GM23248 (cell line): ENCODE measurements around the gene FPGS. TPM values are rescaled to one million over a fixed set of nuclear protein-coding genes. Genes with fewer than 3 reads are reported as not detected.

Experiments used
- DNase-seq: peaks from one replicate; pipeline ENCODE4 v3.0.0-alpha.2; 2015
- H2AFZ ChIP-seq: fragments of 200-600 bp; sonication (generic); 2 replicates; pipeline ENCODE4 v1.6.1; 2016; ENCODE audit warnings: antibody characterized with exemption
- H3F3A ChIP-seq: fragments of 200-600 bp; sonication (generic); 2 replicates; pipeline ENCODE4 v1.6.1; 2016; ENCODE audit warnings: mild to moderate bottlenecking, antibody characterized with exemption, mixed run types; ENCODE audit not compliant: insufficient read depth
- H3K27ac ChIP-seq: fragments of 200-600 bp; sonication (generic); 2 replicates; pipeline ENCODE4 v1.5.1; 2016; ENCODE audit warnings: mild to moderate bottlenecking
- H3K27me3 ChIP-seq: fragments of 200-600 bp; sonication (generic); replicated peaks from 2 replicates; pipeline ENCODE4 v1.6.1; 2016; ENCODE audit warnings: mild to moderate bottlenecking; ENCODE audit not compliant: insufficient read depth
- H3K36me3 ChIP-seq: fragments of 200-600 bp; sonication (generic); 2 replicates; pipeline ENCODE4 v1.6.1; 2016; ENCODE audit warnings: low read depth, mild to moderate bottlenecking
- H3K4me1 ChIP-seq: fragments of 200-600 bp; sonication (generic); 2 replicates; pipeline ENCODE4 v1.6.1; 2016; ENCODE audit warnings: mild to moderate bottlenecking; ENCODE audit not compliant: insufficient read depth
- H3K4me2 ChIP-seq: fragments of 200-600 bp; sonication (generic); one replicate; pipeline ENCODE4 v1.6.1; 2016; ENCODE audit warnings: mild to moderate bottlenecking; ENCODE audit not compliant: unreplicated experiment
- H3K4me3 ChIP-seq: fragments of 200-600 bp; sonication (generic); 2 replicates; pipeline ENCODE4 v1.5.1; 2016; ENCODE audit warnings: mild to moderate bottlenecking
- H3K79me2 ChIP-seq: fragments of 200-600 bp; sonication (generic); 2 replicates; pipeline ENCODE4 v1.6.1; 2016; ENCODE audit warnings: mild to moderate bottlenecking; ENCODE audit not compliant: insufficient read depth
- H3K9ac ChIP-seq: fragments of 200-600 bp; sonication (generic); 2 replicates; pipeline ENCODE4 v1.6.1; 2016; ENCODE audit warnings: mild to moderate bottlenecking
- H3K9me2 ChIP-seq: fragments of 200-600 bp; sonication (generic); 2 replicates; pipeline ENCODE4 v1.6.1; 2016; ENCODE audit warnings: mixed run types, mild to moderate bottlenecking, moderate library complexity; ENCODE audit not compliant: insufficient read depth
- H3K9me3 ChIP-seq: fragments of 200-600 bp; sonication (generic); one replicate; pipeline ENCODE4 v1.6.1; 2017; ENCODE audit warnings: low read depth
- H4K20me1 ChIP-seq: fragments of 200-600 bp; sonication (generic); 2 replicates; pipeline ENCODE4 v1.6.0; 2016; ENCODE audit not compliant: insufficient read depth
- EZH2 ChIP-seq: fragments of 200-600 bp; sonication (generic); IDR thresholded peaks from 2 replicates; pipeline ENCODE4 v1.6.1; 2018; ENCODE audit warnings: antibody characterized with exemption, mild to moderate bottlenecking; ENCODE audit not compliant: insufficient read depth, poor library complexity, severe bottlenecking
- EZH2phosphoT487 ChIP-seq: fragments of 200-600 bp; sonication (generic); IDR thresholded peaks from 2 replicates; pipeline ENCODE4 v1.6.1; 2018; ENCODE audit warnings: antibody characterized with exemption, moderate library complexity, mild to moderate bottlenecking, low read depth; ENCODE audit not compliant: insufficient read depth
- WGBS, 2 experiments: methylation state at CpG; one replicate each; pipeline ENCODE4 v1.1.6; 2015 to 2017; ENCODE audit warnings: low lambda C conversion rate in 2 of 2, low coverage in 1 of 2; ENCODE audit errors: missing lambda C conversion rate in 2 of 2; 5-methylcytosine and 5-hydroxymethylcytosine counted together
- in situ Hi-C: fragments of 300-500 bp; cut with MboI; formaldehyde crosslinking; loops from 2 replicates; pipeline ENCODE4 v1.15.0; 2020
- polyA plus RNA-seq: library from polyadenylated mRNA; unstranded; fragments of >200 nt; fragmentation: Nextera tagmentation; extraction: Ambion mirVana; gene quantifications from 2 replicates; pipeline ENCODE4 v1.2.1, GENCODE V29; 2016
- total RNA-seq: library from RNA; depleted of rRNA; stranded (reverse); fragments of >200 nt; shearing (Covaris generic); gene quantifications from 2 replicates; pipeline ENCODE4 v1.2.3, GENCODE V29; 2014

FPGS gene
- total and polyA plus RNA-seq, 2 experiments from 2014 or later: 60.2 to 80.4 TPM

DNA sequence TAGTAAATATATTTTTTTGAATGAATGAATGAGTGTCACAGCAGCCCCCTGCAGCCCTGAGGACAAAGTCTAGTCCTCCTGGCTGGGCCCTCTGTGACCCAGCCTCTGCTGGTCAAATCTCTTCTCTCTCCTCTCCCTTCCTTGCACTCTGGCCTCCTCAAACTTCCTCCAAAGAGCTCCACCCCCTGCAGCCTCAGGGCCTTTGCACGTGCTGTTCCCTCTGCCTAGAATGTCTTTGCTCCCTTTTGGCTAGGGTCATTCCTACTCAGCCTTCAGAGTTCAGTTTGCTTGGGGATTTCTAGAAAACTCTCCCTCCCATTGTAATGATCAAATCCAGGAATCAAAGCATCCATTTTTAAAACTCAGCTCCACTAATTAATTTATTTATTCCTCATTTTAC lies 37.3 kb upstream of the FPGS start:
- Histone ChIP-seq H4K20me1 (no peaks in the 10 kb centered on the region), H3K4me3 (no peak overlapping the region), H3K27me3 (no peaks in the 10 kb centered on the region; the same call in 1 of the 2 replicates), H3K9me3 (no peaks in the 10 kb centered on the region), H3K27ac (no peak overlapping the region), H3K79me2 (no peaks in the 10 kb centered on the region), H3K4me1 (no peaks in the 10 kb centered on the region), H3K36me3 (no peaks in the 10 kb centered on the region), H3K9ac (no peak overlapping the region), H2AFZ (no peak overlapping the region), H3F3A (no peaks in the 10 kb centered on the region), H3K9me2 (no peaks in the 10 kb centered on the region), H3K4me2 (no peak overlapping the region)
- no peak for DNase-seq
- WGBS, 2 experiments: 86 to 94% methylated on average over 1 of the region's 1 CpG
- in situ Hi-C loops: no loop called here
- TF ChIP-seq EZH2phosphoT487 (no peak), EZH2 (no peak)

DNA sequence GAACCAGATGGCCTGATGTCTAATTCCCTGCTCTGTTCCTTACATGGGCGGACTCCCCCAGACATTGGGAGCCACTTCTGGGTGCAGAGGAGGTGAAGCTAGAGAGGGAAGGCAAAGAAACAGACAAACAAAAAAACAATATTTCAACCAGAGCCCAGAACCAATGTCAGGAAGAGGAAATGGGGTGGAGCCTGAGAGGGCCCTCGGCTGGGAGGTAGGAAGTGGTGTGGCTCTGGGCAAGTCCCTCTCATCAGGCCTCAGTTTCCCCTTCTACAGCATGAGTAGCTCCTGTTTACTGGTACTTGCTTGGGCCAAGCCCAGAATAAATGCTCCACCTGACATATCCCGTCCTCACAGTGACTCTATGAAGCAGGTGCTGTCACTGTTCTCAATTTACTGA lies 35.3 kb upstream of the FPGS start:
- Histone ChIP-seq H3F3A (0 out of 2 replicates have a peak, but pooled peaks cover 3% of the 10 kb centered on the region), H3K4me3 (no peak overlapping the region), H3K9ac (no peak overlapping the region), H4K20me1 (no peaks in the 10 kb centered on the region), H3K4me2 (no peak overlapping the region), H3K27ac (no peak overlapping the region), H3K9me3 (no peaks in the 10 kb centered on the region), H3K9me2 (no peaks in the 10 kb centered on the region), H3K36me3 (no peaks in the 10 kb centered on the region), H3K79me2 (no peaks in the 10 kb centered on the region), H2AFZ (no peak overlapping the region), H3K27me3 (no peaks in the 10 kb centered on the region; the same call in 1 of the 2 replicates), H3K4me1 (0 out of 2 replicates have a peak, but pooled peaks cover 4% of the 10 kb centered on the region)
- DNase-seq: no peak
- TF ChIP-seq EZH2 (no peak), EZH2phosphoT487 (no peak)
- 62 to 63% methylated on average over 3 of the region's 3 CpGs for WGBS, 2 experiments
- in situ Hi-C loops: no loop called here

DNA sequence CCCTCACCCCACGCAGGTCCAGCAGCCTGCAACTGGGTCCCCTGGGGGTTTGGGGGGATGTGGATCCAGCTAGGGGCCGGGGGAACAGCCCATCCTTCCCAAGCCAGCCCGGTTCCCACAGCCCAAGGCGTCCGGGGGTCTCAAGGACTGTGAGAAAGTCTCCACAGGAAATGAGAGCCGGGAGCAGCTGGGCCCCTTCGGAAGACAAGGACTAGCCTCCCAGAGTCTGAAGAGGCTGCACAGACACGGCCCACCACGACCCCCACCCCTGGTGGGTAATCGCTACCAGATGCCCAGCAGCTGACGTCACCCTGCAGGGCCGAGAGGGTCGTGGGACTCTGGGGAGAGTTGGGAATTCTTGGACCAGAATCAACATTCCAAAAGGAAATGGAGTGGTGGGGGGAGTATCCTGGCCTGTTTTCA lies 34.8 kb upstream of the FPGS start:
- H4K20me1 ChIP-seq: no peaks in the 10 kb centered on the region
- WGBS, 2 experiments: 38% methylated on average over 12 to 13 of the region's 13 CpGs
- no peak overlapping the region for H2AFZ ChIP-seq
- H3K4me1 ChIP-seq: 0 out of 2 replicates have a peak, but pooled peaks cover 4% of the 10 kb centered on the region
- no peak overlapping the region for H3K9ac ChIP-seq
- DNase-seq: no peak
- H3K36me3 ChIP-seq: no peaks in the 10 kb centered on the region
- H3K9me3 ChIP-seq: no peaks in the 10 kb centered on the region
- no peaks in the 10 kb centered on the region for H3K79me2 ChIP-seq
- H3K9me2 ChIP-seq: no peaks in the 10 kb centered on the region
- 0 out of 2 replicates have a peak, but pooled peaks cover 3% of the 10 kb centered on the region for H3F3A ChIP-seq
- no peaks in the 10 kb centered on the region; the same call in 1 of the 2 replicates for H3K27me3 ChIP-seq
- in situ Hi-C loops: no loop called here
- TF ChIP-seq EZH2: no peak
- no peak for TF ChIP-seq EZH2phosphoT487
- H3K4me2 ChIP-seq: no peak overlapping the region
- H3K27ac ChIP-seq: no peak overlapping the region
- H3K4me3 ChIP-seq: no peak overlapping the region

DNA sequence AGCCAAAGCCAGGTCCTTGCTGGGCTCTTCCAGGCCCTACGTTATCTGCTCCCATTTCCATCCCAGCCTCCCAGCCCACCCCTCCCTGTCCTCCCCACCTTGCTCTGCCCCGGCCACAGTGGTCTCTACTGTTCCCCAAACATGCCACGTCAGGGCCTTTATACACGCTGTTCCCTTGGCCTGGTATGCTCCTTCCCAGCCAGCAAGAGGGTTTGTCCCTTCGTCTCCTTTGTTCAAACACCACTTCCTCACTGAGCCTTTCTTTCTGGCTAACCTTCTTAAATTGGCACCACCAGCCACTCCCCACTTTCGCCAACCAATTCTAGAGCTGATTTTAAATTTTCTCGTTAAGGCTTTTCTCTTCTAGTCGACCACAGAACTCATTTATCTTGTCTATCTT lies 34.0 kb upstream of the FPGS start:
- no peaks in the 10 kb centered on the region for H3K79me2 ChIP-seq
- H3K9me3 ChIP-seq: no peaks in the 10 kb centered on the region
- H3K27ac ChIP-seq: no peak overlapping the region
- no peak overlapping the region for H3K4me2 ChIP-seq
- no peaks in the 10 kb centered on the region for H4K20me1 ChIP-seq
- no peaks in the 10 kb centered on the region for H3K36me3 ChIP-seq
- no peak overlapping the region for H2AFZ ChIP-seq
- no peaks in the 10 kb centered on the region for H3K27me3 ChIP-seq
- H3K9me2 ChIP-seq: no peaks in the 10 kb centered on the region
- in situ Hi-C loops: no loop called here
- DNase-seq: no peak
- H3K4me1 ChIP-seq: 0 out of 2 replicates have a peak, but pooled peaks cover 4% of the 10 kb centered on the region
- H3K4me3 ChIP-seq: no peak overlapping the region
- no peak overlapping the region for H3K9ac ChIP-seq
- TF ChIP-seq EZH2: no peak
- TF ChIP-seq EZH2phosphoT487: no peak
- 0 out of 2 replicates have a peak, but pooled peaks cover 3% of the 10 kb centered on the region for H3F3A ChIP-seq
- 86 to 91% methylated on average over 8 of the region's 8 CpGs for WGBS, 2 experiments

DNA sequence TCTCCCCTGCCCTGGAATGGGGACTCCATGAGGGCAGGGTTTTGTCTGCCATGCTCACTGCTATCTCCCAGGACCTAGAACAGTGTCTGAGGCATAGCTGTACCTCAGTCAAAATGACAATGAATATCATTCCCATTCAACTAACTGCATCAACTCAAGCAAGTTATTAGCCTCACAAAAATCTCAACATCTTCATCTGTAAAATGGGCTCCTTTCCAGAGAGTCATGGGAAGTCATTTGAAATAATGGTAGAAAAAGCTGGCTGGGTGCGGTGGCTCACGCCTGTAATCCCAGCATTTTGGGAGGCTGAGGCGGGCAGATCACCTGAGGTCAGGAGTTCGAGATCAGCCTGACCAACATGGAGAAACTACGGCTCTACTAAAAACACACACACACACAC lies 33.6 kb upstream of the FPGS start:
- Histone ChIP-seq H3K4me3 (no peak overlapping the region), H3K27me3 (no peaks in the 10 kb centered on the region), H2AFZ (no peak overlapping the region), H3K4me2 (no peak overlapping the region), H3K4me1 (0 out of 2 replicates have a peak, but pooled peaks cover 4% of the 10 kb centered on the region), H3F3A (0 out of 2 replicates have a peak, but pooled peaks cover 3% of the 10 kb centered on the region), H3K27ac (no peak overlapping the region), H3K9me3 (no peaks in the 10 kb centered on the region), H3K9me2 (no peaks in the 10 kb centered on the region), H3K9ac (no peak overlapping the region), H3K36me3 (no peaks in the 10 kb centered on the region), H3K79me2 (no peaks in the 10 kb centered on the region), H4K20me1 (no peaks in the 10 kb centered on the region)
- DNase-seq: no peak
- TF ChIP-seq EZH2 (no peak), EZH2phosphoT487 (no peak)
- 95 to 96% methylated on average over 5 of the region's 5 CpGs for WGBS, 2 experiments
- in situ Hi-C loops: no loop called here
